ENCODE data around the gene CFAP45. TPM values are rescaled to one million over a fixed set of nuclear protein-coding genes. Genes with fewer than 3 reads are reported as not detected.

The CFAP45 gene
- total RNA-seq, 1 donor from 2014 or later: 1.6 TPM

DNA sequence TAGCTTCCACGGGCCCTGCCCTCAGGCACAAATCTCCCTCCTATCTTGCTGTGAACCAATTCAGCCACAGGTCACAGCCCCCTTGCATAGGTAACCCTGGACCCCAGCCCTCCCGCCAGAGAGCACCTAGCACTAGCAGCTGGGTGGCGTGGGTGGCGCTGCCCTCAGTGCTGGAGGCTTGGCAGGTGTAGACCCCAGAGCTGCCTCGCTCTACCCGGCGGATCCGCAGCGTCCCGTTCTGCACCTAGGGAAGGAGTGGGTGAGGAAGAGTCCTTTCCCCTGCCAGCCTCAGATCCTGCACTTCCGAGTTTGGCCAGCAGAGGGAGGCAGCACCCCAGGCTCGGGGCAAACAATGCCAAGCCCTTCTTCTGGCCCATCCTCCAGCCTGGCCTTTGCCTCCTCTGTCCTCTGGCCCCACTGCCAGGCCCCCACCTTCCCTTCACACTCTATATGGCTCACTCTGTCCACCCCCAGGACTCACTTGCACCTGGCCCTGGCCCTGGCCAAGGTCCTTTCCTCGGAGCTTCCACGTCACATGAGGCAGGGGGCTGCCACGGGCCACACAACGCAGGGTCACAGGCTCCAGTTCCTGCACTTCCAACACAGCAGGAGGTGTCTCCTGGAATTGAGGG is 36.4 kb upstream of the CFAP45 start:
- peak; percentile 82 for DNase-seq (ENCODE audit: low spot score)

GRCh38 chr1:159935719-159936272 is 35.8 kb upstream of the CFAP45 start:
- no peak for DNase-seq (ENCODE audit: low spot score)

- DNase-seq (ENCODE audit: low spot score): no peak
Observed at GRCh38 chr1:159935305-159935704, 35.3 kb upstream of the CFAP45 start.

DNA sequence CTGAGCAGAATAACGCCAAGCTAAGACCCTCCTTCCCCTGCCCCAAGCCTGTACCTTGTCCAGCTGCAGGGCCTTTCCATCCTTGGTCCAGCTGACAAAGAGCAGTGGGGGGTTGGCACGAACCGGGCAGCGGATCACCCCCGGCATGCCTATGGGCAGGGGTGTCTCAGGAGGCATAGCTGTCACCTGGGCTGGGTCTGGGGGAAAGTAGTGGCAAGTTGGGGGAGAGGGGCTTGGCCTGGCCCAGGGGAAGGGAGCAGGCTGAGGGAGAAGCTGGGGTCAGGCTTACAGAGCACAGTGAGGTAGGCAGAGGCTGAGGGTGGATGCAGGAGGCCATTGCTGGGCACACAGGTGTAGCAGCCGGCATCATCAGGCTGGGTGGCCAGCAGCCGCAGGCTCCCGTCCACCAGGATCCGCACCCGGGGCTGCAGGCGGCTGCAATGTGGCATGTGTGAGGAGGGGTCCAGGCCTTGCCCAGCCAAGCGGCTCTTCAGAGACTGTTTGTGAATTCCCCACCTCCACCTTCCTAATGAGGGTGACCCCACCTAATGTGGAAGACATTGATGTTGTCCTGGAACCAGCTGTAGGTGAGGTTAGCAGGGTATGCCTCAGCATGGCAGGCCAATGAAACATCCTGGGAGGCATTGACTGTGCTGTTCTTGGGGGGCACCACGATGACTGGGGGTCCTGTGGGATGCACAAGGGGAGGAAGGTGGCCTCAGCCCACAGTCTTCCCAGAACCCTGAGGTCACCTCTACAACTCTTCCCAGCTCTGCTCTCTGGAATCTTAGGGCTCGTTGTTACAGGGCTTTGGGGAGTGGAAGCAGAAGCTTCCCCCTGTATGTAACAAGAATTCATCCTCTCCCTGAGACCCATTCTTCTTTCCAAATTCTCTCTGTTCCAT is 34.4 kb upstream of the CFAP45 start:
- DNase-seq (ENCODE audit: low spot score): no peak

DNA sequence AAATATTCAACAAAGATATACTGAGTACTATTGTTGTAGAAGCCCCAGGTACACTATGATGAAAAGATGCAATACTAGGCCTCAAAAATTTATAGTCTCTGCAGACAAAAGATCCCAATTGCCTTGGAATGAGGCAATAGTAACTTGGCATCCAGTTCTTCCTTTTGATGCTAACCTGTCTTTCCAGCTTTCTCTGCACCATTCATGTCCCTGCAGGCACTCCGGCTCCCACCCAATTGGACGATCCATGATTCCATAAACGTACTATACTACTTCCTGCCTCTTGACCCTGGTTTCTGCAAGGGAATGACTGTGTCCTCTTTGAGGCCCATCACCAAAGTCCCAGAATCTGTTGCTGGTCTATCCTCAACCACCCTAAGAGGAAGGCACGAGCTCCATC is 33.4 kb upstream of the CFAP45 start:
- DNase-seq (ENCODE audit: low spot score): no peak

DNA sequence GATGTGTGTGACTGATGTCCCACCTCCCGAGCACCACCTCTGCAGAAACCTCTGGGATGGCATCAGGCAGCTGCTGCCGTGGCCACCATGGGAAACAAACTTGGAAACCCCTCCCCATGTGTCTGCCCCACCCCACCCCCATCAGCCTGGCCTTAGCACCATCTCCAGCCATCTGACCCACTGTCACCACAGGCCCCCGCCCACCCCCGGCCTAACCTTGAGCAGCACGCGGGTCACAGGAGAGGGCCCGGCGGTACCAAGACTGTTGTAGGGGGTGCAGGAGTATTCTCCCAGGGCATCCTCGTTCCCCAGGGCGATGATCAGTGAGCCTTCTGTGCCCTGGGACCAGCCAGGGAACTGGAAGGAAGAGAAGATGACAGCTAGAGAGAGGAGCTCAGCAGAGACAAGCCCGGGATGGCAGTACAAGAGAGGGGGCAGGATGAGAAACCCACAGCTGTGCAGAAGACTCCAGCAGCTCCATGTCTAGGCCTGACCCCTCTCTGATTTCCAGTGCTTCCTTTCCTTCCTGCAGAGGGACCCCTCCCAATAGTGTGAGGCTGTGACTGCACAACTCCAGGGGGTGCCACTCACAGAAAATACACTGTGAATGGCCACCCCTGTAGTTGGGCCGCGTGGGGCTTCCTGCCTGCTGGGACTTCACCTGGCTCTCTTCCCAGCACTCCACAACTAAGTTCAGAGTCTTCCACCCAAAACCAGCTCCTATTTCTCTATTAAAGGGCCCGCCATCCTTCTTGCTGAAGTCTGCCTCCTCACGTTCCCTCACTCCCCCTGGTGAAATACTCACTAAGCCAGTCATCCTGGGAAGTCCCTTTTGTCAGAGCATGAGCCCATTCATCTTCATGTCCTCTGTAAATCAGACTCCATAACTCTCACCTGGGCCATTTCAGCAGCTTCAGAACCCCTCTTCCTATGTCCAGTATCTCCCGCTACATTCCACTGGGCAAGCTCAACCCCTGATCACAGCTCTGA is 32.6 kb upstream of the CFAP45 start:
- DNase-seq (ENCODE audit: low spot score): no peak

DNA sequence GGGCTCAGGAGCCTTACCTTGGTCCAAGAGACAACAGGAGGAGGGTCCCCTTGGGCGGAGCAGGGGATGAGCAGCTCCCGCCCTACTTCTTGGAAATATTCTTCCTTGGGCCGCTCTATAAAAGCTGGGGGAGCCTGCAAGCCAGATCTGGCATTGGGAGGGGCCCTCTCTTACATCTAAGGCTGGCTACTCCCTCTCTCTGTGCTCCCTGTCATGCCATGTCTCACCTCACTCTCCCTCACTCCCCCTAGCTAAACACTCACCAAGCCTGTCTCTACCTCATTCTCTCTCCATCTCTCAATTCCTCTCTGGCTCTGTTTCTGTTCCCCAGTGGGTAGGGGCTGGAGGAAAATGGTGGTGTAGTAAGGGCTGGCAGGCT is 31.8 kb upstream of the CFAP45 start:
- DNase-seq (ENCODE audit: low spot score): no peak

- no peak for DNase-seq (ENCODE audit: low spot score)
Observed at GRCh38 chr1:159931101-159931794, 31.3 kb upstream of the CFAP45 start.

- DNase-seq (ENCODE audit: low spot score): no peak
Observed at GRCh38 chr1:159930634-159931033, 30.7 kb upstream of the CFAP45 start.

GRCh38 chr1:159930216-159930615 is 30.3 kb upstream of the CFAP45 start:
- DNase-seq (ENCODE audit: low spot score): no peak

DNA sequence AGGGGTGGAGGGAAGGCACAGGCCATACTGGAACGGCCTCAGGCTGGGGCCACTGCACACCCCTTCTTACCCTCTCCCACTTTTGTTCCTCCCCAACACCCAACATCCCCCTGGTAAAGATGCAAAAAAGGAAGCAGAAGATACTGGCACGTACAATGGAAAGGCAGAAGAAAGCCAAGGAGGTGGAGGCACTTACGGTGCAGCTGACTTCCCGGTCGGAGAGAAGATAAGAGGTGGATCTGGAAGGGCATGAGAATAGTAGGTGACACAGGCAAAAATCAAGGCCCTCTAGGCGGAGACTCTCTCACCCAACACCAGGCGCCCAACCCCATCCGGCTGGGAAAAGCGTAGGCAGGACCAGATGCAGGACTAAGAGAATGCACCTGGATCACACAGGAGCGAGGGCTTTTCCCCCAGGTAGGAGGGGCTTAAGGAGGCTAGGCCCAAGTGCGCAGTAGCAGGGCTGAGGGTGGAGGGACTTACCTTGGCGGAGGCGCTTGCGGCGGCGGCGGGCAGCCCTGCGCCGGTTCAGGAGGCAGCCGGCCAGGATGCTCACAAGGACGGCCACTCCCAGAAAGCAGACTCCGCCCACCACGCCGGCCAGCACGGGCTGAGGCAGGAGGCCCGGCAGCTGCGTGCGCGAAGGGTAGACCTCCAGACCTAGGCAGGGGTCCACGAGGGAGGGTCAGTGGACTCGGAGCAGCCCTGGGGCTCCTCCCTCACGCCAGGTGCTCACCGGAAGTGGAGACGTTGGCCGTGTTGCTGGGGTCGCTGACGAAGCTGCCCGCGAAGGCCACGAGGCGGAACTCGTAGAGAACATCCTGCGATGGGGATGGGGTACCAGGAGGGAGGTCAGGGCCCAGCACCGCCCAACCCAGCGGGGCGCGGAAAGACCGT is 29.4 kb upstream of the CFAP45 start:
- DNase-seq (ENCODE audit: low spot score): no peak

GRCh38 chr1:159928491-159929050 is 28.6 kb upstream of the CFAP45 start:
- no peak for DNase-seq (ENCODE audit: low spot score)

- no peak for DNase-seq (ENCODE audit: low spot score)
Observed at GRCh38 chr1:159927849-159928431, 28.0 kb upstream of the CFAP45 start.

DNA sequence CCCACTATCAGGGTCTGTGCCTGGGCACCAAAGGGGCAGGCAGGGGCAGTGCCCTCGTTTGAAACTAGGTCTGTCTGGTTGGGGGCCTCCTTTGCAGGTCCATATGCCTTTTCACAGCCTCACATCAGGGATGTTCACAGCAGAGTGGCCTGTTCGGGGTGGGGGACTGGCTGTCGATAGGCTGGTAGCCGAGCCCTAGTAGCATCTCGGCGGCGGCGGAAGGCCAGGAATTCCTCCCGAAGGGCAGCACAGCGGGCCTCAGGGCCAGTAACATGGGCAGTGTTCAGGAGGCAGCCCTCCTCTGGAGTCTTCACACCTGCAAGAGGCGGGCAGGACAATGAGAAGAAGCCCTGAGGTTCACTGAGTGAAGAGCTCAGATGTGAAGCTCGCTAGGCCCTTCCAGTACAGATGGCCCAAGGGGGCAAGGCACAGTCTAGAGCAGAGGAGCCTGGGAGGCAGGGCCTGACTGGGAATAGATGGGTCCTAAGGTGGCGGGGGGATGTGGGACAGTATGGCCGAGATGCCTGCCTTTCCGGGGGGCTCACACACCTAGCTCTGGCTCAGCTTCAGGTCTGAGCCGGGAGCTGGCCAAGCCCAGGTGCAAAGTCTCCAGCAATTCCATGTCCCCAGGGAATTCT is 27.4 kb upstream of the CFAP45 start:
- no peak for DNase-seq (ENCODE audit: low spot score)

DNA sequence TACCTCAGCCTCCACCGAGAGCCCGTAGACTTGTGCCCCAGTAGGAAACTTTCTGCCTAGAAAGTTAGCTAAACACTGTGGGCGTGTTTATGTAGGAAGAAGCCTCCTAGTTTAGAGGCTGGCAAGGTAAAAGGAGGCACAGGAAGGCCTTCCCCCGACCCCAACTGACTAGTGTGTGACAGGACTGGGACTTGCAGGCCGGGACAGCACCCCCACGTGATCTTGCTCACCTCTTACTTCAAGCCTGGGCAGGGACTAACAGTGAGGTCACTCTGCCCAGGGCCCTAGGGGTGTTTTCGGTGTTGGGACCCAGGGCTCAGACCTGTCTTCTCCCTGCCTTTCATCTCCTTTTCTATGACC is 25.7 kb upstream of the CFAP45 start:
- DNase-seq (ENCODE audit: low spot score): no peak

DNA sequence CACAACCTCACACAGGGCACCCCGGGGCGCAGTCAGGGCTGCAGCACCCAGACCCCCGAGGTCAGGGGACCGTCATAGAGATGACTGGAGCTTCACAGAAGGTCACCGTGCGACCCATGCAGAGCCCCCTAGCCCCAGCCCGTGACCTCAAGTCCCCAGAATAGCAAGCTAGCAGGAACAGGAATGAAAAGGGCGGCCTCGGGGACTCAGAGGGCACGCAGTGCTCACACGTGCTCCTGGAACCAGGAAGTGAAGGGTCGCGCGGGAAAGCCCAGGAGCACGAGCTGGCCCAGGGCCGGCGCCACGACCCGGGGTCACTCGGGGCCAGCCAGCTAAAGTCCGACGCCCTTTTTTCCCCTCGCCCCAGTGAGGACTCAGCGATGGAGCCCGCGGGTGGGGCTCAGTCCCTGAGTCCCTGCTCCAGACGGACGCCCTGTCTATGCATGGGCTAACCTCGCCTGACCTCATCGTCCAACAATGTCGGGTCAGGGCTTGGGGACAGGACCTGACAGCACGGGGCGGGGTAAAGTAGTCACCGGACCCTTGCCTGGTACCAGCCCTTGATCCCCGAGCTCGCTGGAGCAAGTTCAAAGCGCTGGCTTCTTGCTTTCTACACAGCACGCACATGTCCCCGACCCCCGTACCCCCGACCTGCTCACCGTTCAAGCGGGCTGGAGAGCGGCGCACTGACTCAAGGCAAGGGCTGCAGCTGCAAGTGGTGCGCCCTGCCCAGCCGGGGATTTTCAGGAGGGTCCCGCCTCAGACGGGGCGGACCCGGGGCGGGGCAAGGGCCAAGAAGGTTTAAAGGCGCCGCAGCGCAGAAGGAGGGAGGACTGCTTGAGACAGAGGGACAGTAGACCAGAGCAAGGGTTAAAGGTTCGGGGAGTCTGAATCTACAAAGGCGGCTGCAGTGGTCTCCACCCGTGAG is 25.1 kb upstream of the CFAP45 start, which contains the start of gene TAGLN2:
TSS of gene TAGLN2 (minus strand) at position 717 of the 928 bp plus-strand sequence. CDS start 4,998 bp downstream, outside the sequence.
- peak; percentile 93 for DNase-seq (ENCODE audit: low spot score)

DNA sequence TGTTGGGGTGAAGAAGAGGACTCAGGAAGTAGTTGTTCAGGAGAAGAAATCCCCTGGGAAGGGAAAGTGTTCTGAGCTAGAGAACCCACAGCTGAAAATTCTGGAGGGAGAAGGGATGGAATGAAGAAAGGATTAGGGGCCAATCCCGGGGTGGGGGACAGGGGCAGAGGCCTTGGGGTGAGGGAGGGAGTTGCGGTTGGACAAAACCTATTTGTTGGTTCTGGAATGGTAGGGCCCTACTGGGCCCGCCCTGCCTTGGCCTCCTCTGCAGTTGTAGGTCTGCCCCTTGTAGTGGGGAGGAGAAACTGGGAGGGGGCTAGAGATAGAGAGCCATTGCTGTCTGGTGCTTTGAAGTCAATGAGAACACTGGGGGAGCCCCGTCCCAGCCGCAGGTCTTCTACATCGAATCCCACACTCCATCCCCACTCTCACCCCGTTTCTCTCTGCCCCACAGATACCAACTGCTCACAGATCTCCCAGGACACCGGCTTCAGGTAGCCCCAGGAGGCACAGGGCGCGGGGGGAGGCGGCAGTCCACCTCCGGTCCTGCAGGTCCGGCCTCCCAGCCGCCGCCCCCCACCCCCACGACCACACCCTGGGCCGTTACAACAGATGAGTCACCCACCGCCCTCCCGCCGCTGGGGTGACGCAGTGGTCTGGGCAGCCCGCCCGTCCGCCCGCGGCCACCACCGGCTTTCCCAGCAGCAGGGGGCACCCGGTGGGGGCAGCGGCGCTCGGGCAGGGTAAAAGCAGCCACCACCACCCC is 24.2 kb upstream of the CFAP45 start:
- peak; percentile 92 for DNase-seq (ENCODE audit: low spot score)

Data from ureter (tissue), 1 donor.